Measurements from ENCODE around the gene FBXL14.
"Not testable (repeated sequence)": the region's sequence is repeated elsewhere in the genome, so short reads cannot be mapped to it uniquely, and the experiment has no call there.

The FBXL14 gene

GRCh38 chr12:1619159-1619558 lies 24.8 kb upstream of the FBXL14 start:
- DNase-seq: no peak

GRCh38 chr12:1618489-1618888 lies 24.1 kb upstream of the FBXL14 start:
- no peak for DNase-seq

GRCh38 chr12:1616233-1617066 lies 22.1 kb upstream of the FBXL14 start:
- DNase-seq: no peak

- DNase-seq: no peak
These were observed 20.0 kb upstream of the FBXL14 start for GRCh38 chr12:1614360-1614759.

GRCh38 chr12:1613860-1614259 lies 19.5 kb upstream of the FBXL14 start:
- DNase-seq: no peak

- DNase-seq: no peak
These were observed 17.6 kb upstream of the FBXL14 start for GRCh38 chr12:1611803-1612572.

GRCh38 chr12:1610072-1610643 lies 15.8 kb upstream of the FBXL14 start:
- DNase-seq: no peak

GRCh38 chr12:1608713-1609119 lies 14.3 kb upstream of the FBXL14 start:
- no peak for DNase-seq

- DNase-seq: no peak
These were observed 13.7 kb upstream of the FBXL14 start for GRCh38 chr12:1607940-1608712.

GRCh38 chr12:1606021-1606622 lies 11.7 kb upstream of the FBXL14 start:
- peak; percentile 81 for DNase-seq

- peak; percentile 26 for DNase-seq
These were observed 11.0 kb upstream of the FBXL14 start for GRCh38 chr12:1605129-1606020.

GRCh38 chr12:1604464-1604863 lies 10.1 kb upstream of the FBXL14 start:
- DNase-seq: no peak

- DNase-seq: no peak
These were observed 9.1 kb upstream of the FBXL14 start for GRCh38 chr12:1603269-1603993.

- not testable (repeated sequence) for DNase-seq
These were observed 8.3 kb upstream of the FBXL14 start for GRCh38 chr12:1602706-1603105.

GRCh38 chr12:1598757-1599156 lies 4.4 kb upstream of the FBXL14 start:
- DNase-seq: no peak

- DNase-seq: no peak
These were observed 1.4 kb upstream of the FBXL14 start for GRCh38 chr12:1595690-1596347.

- no peak for DNase-seq
These were observed 713 bp upstream of the FBXL14 start for GRCh38 chr12:1595026-1595561.

- no peak for DNase-seq
These were observed 448 bp downstream of the FBXL14 start for GRCh38 chr12:1594006-1594260.

- DNase-seq: peak; percentile 47
These were observed 991 bp downstream of the FBXL14 start for GRCh38 chr12:1593174-1594005.

All from stimulated activated CD4-positive, alpha-beta T cell treated with anti-CD3 and anti-CD28 coated beads, Interleukin-12 subunit alpha, Interleukin-12 subunit beta, amount 100 ng/mL, for 4 hours (primary cell).